NCI-H2171 (cell line): ENCODE data around the gene HTRA3.

Experiments used
- DNase-seq: peaks from one replicate; lab custom pipeline; 2025; lab: John Stamatoyannopoulos, UW

Gene HTRA3

GRCh38 chr4:8293131-8293975, 23.8 kb downstream of the HTRA3 start:
- DNase-seq, result no peak

GRCh38 chr4:8294036-8294435, 24.5 kb downstream of the HTRA3 start:
- DNase-seq, result no peak

GRCh38 chr4:8294775-8295174, 25.2 kb downstream of the HTRA3 start:
- no peak for DNase-seq

- DNase-seq, result no peak
These were observed 25.9 kb downstream of the HTRA3 start for GRCh38 chr4:8295471-8295870.

DNA sequence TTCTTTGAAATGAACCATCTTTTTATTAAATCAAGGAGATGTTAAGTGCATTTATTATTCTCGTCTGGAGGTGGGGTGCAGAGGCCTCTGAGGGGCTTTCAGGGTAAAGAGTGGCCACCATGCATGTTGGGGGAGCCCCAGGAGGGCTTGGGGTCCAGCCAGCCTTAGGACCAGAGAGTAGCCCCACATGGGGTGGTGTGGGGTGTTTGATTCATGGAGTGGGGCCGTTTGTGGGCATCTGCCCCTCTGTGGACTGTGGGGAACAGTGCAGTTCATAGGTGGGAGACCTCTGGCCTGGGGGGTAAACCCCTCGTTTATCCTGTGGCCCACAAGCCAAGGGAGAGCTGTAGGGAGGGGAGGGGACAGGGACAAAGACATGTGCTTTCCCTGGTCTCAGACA, 26.9 kb downstream of the HTRA3 start:
- DNase-seq, result no peak

DNA sequence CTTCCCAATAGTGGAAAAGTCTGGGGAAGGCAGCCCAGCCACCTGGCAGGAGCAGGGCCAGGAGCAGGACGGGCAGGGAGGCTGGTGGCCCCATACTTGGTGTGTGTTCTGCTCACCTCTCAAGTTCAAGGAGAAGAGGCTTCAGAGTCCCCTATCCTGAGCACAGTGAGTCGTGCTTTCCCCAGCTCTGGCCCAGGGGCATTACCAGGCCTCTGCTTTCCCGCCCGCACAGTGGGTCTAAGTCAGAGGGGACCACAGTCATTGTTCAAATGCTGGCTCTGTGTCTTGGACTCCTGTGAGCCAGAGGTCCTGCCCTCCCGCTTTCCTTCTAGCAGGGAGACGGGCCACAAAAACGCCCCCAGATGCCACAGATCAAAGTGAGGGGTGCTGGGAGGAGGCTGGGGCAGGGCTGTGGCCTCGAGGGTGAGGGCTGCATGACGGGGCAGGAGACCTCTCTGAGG, 27.6 kb downstream of the HTRA3 start:
- no peak for DNase-seq

- DNase-seq, result no peak
These were observed 28.3 kb downstream of the HTRA3 start for GRCh38 chr4:8297691-8298485.

DNA sequence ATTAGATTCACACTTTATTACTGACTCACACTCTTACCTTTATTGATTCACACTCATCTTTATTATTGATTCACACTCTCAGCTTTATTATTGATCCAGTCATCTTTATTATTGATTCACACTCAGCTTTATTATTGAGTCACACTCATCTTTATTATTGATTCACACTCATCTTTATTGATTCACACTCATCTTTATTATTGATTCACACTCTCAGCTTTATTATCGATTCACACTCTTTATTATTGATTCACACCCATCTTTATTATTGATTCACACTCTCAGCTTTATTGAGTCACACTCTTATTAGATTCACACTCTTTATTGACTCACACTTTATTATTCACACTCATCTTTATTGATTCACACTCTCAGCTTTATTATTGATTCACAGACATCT, 31.3 kb downstream of the HTRA3 start:
- DNase-seq, result no peak

DNA sequence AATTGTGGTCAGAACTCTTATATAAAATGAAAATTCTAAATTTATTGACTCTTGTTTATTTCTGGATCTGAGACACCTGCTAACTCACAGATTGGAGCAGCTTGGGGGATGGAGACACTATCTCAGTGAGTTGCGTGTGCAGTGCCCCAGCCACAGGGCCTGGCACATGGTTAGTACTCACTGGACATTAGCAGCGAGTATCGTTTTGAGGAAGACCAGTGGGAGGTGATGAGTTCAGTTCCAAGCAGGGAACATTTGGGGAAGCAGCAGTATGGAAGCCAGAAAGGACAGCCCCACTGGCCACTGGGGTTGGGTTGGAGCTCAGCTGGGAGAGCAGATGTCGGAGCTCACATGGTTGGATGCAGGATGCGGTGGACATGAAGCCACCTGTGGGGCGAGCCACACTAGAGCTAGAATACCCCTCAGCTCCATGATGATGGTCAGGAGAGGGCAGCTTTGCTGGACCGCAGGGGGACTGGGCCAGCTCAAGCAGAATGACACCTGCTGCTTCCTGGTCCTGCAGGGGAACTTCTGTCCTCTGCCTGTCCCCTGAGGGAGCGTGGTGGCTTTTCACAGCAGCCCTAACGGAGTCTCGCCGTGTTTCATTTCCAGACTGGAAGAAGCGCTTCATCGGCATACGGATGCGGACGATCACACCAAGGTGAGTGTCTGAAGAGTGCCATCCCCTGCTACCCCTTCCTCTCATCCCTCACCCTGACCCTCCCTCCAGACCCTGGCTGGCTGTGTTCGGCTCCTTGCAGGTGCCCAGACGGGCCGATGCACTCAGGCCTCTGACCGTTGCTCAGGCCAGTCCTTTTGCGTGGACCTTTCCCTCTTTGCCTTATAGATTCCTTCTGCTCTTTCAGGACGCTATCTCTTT, 32.5 kb downstream of the HTRA3 start:
- no peak for DNase-seq

- no peak for DNase-seq
These were observed 33.5 kb downstream of the HTRA3 start for GRCh38 chr4:8303081-8303480.

- DNase-seq, result no peak
These were observed 34.1 kb downstream of the HTRA3 start for GRCh38 chr4:8303485-8304281.

GRCh38 chr4:8304827-8305695, 35.5 kb downstream of the HTRA3 start:
- DNase-seq, result no peak

DNA sequence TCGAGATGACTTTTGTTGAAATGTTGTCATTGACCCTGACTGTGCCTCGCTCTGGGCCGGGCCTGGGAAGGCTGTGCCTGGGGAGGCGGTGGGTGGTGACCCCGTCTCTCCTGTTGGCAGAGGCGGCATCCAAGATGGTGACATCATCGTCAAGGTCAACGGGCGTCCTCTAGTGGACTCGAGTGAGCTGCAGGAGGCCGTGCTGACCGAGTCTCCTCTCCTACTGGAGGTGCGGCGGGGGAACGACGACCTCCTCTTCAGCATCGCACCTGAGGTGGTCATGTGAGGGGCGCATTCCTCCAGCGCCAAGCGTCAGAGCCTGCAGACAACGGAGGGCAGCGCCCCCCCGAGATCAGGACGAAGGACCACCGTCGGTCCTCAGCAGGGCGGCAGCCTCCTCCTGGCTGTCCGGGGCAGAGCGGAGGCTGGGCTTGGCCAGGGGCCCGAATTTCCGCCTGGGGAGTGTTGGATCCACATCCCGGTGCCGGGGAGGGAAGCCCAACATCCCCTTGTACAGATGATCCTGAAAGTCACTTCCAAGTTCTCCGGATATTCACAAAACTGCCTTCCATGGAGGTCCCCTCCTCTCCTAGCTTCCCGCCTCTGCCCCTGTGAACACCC, 36.4 kb downstream of the HTRA3 start:
- no peak for DNase-seq

DNA sequence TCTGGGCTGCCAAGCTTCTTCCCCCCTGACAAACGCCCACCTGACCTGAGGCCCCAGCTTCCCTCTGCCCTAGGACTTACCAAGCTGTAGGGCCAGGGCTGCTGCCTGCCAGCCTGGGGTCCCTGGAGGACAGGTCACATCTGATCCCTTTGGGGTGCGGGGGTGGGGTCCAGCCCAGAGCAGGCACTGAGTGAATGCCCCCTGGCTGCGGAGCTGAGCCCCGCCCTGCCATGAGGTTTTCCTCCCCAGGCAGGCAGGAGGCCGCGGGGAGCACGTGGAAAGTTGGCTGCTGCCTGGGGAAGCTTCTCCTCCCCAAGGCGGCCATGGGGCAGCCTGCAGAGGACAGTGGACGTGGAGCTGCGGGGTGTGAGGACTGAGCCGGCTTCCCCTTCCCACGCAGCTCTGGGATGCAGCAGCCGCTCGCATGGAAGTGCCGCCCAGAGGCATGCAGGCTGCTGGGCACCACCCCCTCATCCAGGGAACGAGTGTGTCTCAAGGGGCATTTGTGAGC, 37.0 kb downstream of the HTRA3 start:
- DNase-seq, result no peak

DNA sequence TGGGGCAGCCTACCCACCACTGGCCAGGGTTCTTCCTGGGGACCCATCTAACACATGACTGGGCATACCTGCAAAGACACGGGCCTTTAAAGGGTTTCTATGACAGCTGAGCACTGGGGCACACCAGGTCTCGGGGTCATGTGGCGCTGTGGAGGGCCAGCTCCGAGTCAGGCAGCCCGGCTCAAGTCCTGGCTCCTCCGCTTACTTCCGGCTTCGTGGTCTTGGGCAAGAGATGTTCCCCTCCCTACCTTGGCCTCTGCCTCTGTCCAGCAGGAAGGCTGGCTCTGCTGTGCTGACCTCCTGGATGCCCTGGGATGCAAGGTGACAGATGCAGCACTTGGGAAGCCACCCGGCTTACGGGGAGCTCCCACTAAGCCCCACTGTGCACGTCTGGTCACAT, 37.6 kb downstream of the HTRA3 start:
- no peak for DNase-seq

DNA sequence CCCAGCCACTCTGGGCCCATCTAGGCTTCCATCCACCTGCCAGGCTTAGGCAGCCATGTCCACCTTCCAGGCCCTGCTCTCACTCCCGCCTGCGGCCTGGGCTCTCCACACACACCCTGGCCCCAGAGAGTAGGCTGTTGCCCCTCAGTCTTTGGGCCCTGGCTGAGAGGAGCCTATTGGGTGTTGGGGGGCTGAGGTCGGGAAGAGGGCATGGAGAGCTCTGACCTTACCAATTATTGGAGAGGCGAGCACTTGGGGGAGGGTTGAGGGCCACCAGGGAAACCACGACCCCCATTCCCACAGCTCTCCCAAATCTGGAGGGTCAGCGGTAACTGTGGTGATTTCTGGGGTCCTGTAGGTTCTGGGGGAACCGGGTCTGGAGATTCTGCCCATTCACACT, 38.2 kb downstream of the HTRA3 start:
- no peak for DNase-seq

GRCh38 chr4:8308144-8308543, 38.6 kb downstream of the HTRA3 start:
- DNase-seq, result peak; percentile 31

DNA sequence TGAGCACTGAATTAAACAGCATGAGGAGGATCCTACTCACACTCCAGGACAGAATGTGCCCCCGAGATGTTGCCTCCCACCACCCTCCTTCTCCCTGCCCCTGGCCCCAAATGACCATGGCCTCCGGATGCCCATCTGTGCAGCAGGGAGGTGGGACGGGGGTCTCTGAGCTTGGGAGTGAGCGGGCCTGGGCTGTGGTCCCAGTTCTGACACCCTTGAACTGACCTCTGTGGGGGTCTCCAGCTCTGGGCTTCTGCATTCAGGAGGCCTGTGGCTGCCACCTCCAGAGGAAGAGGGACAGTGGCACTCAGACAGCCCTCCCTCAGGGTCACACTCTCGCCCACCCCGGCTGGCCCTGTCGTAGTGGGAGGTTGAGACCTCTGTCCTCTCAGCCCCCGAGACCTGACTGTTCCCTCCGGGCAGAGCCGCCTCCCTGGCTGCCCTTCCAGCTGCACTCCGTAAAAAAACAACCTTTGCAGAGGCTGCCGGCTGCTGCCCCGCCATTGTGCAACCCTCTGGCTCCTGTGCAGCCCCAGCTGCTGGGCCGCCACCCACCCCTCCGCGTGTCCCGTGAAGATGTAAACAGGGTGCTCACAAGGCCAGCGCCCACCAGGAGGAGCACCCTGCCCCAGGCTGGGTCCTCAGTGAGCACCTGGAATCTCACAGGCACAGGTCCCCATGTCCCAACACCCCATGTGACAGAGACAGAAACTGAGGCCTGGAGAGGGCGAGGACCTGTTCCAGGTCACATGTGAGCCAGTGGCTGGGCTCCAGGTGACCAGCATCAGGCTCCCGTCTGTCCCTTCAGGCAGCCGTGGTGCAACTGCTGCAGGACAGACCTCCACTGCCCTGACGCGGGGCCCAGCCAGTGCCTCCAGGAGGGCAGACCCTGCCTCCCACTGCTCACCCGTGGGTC, 39.6 kb downstream of the HTRA3 start:
- DNase-seq, result no peak

GRCh38 chr4:8310306-8310705, 40.8 kb downstream of the HTRA3 start:
- DNase-seq, result no peak
